ENCODE measurements around the gene TP53TG5. TPM values are rescaled to one million over a fixed set of nuclear protein-coding genes. Genes with fewer than 3 reads are reported as not detected.

TP53TG5 gene
- total and polyA plus RNA-seq, 2 of the 8 experiments (the other 6 are each of a cell fraction or from before 2014, with no cell fraction given): not detected

DNA sequence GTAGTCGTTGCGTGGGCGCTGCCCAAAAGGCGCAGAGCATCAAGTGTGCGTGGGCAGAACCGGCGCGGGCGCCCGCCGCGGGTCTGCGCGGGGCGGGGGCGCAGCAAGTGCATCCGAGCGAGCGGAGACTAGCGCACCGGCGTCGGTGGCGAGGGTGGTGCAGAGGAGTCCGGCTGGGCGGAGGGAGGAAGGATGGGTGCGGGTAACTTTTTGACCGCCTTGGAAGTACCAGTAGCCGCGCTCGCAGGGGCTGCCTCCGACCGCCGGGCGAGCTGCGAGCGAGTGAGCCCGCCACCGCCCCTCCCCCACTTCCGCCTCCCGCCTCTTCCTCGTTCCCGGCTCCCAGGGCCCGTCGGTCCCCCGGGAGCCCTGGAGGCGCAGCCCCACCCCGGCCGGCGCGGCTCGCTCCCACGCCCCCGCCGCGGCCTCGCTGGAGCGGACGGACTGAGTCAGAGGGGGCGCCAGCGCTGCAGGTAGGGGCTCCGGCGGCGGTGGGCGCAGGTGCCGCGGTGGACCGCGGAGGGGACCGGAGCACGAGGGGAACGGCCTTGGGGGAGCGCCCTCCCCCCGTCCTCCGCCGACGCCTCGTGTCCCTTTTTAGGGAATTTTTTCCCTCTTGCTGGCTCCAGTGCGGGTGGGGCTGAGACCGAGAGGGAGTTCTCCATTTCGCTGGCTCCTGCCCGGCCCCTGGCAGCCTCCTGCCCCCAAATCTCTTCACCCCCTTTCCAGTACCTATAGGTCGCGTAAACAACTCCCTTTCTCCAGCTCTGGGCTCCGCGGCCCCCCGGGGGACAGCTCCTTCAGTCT lies 28.3 kb upstream of the TP53TG5 start (continued):
- TF ChIP-seq EZH2 (IDR thresholded peaks at IDR 0.05; ENCODE audit: low read depth, low read length, severe bottlenecking) (peak; percentile 15), POLR2AphosphoS5 (IDR thresholded peaks at IDR 0.05; ENCODE audit: low read depth, low read length) (no peak; the same call in 1 of the 2 replicates), TAF7 (optimal IDR thresholded peaks at IDR 0.05; ENCODE audit: borderline replicate concordance, low read depth, low read length) (no peak), BCL11A (IDR thresholded peaks at IDR 0.05; ENCODE audit: low read depth in 2 of 2, low read length in 2 of 2) (no peak), SIX5 (IDR thresholded peaks at IDR 0.05; ENCODE audit: low read depth, low read length) (no peak), PHF8 (conservative IDR thresholded peaks at IDR 0.05; ENCODE audit: low read depth, low read length) (peak; percentile 53; the same call in 1 of the 2 replicates), CTBP2 (IDR thresholded peaks at IDR 0.05; ENCODE audit: borderline replicate concordance, insufficient read depth, insufficient read length, low read length) (no peak), SP2 (IDR thresholded peaks at IDR 0.05; ENCODE audit: low read length) (no peak), RAD21 (IDR thresholded peaks at IDR 0.05 in 1 of 2, conservative IDR thresholded peaks at IDR 0.05 in 1 of 2; ENCODE audit: low read depth in 2 of 2, low read length in 2 of 2) (no peak), SIN3A (conservative IDR thresholded peaks at IDR 0.05 in 1 of 2, IDR thresholded peaks at IDR 0.05 in 1 of 2; ENCODE audit: low read depth in 1 of 2, low read length in 2 of 2) (0 out of 4 replicates have a peak, but pooled peaks of 1 of the 2 experiments have one; percentile 9), BACH1 (IDR thresholded peaks at IDR 0.05; ENCODE audit: low read length) (no peak), KDM1A (IDR thresholded peaks at IDR 0.05; ENCODE audit: borderline replicate concordance, low read length) (no peak), HDAC6 (IDR thresholded peaks at IDR 0.05; ENCODE audit: low read depth, low read length) (no peak)
- TF ChIP-seq, protein P1, sequence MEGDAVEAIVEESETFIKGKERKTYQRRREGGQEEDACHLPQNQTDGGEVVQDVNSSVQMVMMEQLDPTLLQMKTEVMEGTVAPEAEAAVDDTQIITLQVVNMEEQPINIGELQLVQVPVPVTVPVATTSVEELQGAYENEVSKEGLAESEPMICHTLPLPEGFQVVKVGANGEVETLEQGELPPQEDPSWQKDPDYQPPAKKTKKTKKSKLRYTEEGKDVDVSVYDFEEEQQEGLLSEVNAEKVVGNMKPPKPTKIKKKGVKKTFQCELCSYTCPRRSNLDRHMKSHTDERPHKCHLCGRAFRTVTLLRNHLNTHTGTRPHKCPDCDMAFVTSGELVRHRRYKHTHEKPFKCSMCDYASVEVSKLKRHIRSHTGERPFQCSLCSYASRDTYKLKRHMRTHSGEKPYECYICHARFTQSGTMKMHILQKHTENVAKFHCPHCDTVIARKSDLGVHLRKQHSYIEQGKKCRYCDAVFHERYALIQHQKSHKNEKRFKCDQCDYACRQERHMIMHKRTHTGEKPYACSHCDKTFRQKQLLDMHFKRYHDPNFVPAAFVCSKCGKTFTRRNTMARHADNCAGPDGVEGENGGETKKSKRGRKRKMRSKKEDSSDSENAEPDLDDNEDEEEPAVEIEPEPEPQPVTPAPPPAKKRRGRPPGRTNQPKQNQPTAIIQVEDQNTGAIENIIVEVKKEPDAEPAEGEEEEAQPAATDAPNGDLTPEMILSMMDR (IDR thresholded peaks at IDR 0.05; ENCODE audit: control extremely low read depth in 1 of 3, insufficient read depth in 1 of 3, low read depth in 1 of 3, low read length in 3 of 3): no peak
- TF ChIP-seq, protein P2, sequence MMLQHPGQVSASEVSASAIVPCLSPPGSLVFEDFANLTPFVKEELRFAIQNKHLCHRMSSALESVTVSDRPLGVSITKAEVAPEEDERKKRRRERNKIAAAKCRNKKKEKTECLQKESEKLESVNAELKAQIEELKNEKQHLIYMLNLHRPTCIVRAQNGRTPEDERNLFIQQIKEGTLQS (IDR thresholded peaks at IDR 0.05; ENCODE audit: insufficient read depth, low read depth, low read length): no peak
- TF ChIP-seq, protein P3, sequence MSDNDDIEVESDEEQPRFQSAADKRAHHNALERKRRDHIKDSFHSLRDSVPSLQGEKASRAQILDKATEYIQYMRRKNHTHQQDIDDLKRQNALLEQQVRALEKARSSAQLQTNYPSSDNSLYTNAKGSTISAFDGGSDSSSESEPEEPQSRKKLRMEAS (IDR thresholded peaks at IDR 0.05): peak; percentile 44

Measured in H1 (cell line).